ENCODE data around the gene KNDC1.

The KNDC1 gene

GRCh38 chr10:133266056-133266795, 106.2 kb downstream of the KNDC1 start:
- no peak for DNase-seq

- DNase-seq, result no peak
These were observed 107.3 kb downstream of the KNDC1 start for GRCh38 chr10:133267293-133267692.

- no peak for DNase-seq
These were observed 107.8 kb downstream of the KNDC1 start for GRCh38 chr10:133267829-133268228.

- DNase-seq, result no peak
These were observed 108.5 kb downstream of the KNDC1 start for GRCh38 chr10:133268532-133268931.

- no peak for DNase-seq
These were observed 109.3 kb downstream of the KNDC1 start for GRCh38 chr10:133269367-133269766.

- DNase-seq, result no peak
These were observed 110.2 kb downstream of the KNDC1 start for GRCh38 chr10:133270204-133270603.

- DNase-seq, result no peak
These were observed 110.8 kb downstream of the KNDC1 start for GRCh38 chr10:133270773-133271297.

GRCh38 chr10:133271521-133272300, 111.7 kb downstream of the KNDC1 start:
- no peak for DNase-seq

- no peak for DNase-seq
These were observed 112.4 kb downstream of the KNDC1 start for GRCh38 chr10:133272301-133272963.

- no peak for DNase-seq
These were observed 113.0 kb downstream of the KNDC1 start for GRCh38 chr10:133272964-133273420.

- DNase-seq, result no peak
These were observed 113.6 kb downstream of the KNDC1 start for GRCh38 chr10:133273534-133274143.

GRCh38 chr10:133274751-133275683, 115.0 kb downstream of the KNDC1 start:
- DNase-seq, result no peak

GRCh38 chr10:133275684-133276092, 115.7 kb downstream of the KNDC1 start:
- DNase-seq, result no peak

Data from NCI-H524 treated with DMSO at 0.1 percent for 48 hours (cell line).